Measurements from ENCODE around the gene ATXN10.

ATXN10 gene

DNA sequence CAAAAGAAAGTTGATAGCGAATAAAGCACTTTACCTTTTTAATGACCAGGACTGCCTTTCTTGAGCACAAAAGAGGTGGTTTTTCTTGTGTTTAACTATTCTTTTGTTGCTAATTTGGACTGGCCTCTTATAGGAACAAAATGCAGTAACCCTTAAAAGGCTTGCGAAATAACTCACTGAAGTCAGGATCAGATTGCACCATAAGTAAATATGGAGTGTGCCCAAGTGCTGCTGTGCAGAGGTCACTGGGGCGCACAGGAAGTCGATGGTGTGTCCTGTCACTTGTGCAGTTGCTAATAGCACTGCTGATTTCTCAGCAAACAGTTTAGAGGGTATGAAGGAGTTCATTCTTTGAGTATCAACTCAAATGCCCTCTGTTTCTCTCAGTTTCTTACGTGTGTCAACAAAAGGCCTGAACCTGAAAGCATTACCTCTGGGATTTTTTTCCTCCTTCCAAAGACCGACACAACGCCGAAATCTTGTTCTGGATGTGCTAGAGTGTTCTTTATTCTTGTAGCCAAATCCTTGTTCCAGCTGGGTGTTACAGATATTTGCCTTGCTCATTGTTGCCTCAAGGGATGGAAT lies 71.3 kb downstream of the ATXN10 start:
- Histone ChIP-seq H3K4me1 (ENCODE audit: insufficient read depth, low read length) (no peaks in the 10 kb centered on the region), H3K27ac (ENCODE audit: low read length) (no peak overlapping the region), H3K36me3 (ENCODE audit: insufficient read depth, low read length) (peaks cover 84% of the 10 kb centered on the region), H3K79me2 (ENCODE audit: insufficient read depth, low read length) (peaks cover 16% of the 10 kb centered on the region), H3K9ac (ENCODE audit: low read depth, low read length) (no peak overlapping the region), H3K27me3 (ENCODE audit: insufficient read depth, low read length, poor library complexity) (no peaks in the 10 kb centered on the region), H4K20me1 (ENCODE audit: insufficient read depth, low read length) (peaks cover 8% of the 10 kb centered on the region; the same call in 1 of the 2 replicates), H3K4me3 (ENCODE audit: low read depth in 1 of 2, low read length in 2 of 2) (no peak overlapping the region), H3K4me2 (ENCODE audit: insufficient read depth, low read length) (no peak overlapping the region), H2AFZ (ENCODE audit: low read depth, low read length) (no peak overlapping the region), H3K9me3 (ENCODE audit: insufficient read depth, low read length, severe bottlenecking) (no peaks in the 10 kb centered on the region)
- ATAC-seq (ENCODE audit: insufficient read depth, low read depth) (no peak), DNase-seq (no peak)
- TF ChIP-seq, protein P1, sequence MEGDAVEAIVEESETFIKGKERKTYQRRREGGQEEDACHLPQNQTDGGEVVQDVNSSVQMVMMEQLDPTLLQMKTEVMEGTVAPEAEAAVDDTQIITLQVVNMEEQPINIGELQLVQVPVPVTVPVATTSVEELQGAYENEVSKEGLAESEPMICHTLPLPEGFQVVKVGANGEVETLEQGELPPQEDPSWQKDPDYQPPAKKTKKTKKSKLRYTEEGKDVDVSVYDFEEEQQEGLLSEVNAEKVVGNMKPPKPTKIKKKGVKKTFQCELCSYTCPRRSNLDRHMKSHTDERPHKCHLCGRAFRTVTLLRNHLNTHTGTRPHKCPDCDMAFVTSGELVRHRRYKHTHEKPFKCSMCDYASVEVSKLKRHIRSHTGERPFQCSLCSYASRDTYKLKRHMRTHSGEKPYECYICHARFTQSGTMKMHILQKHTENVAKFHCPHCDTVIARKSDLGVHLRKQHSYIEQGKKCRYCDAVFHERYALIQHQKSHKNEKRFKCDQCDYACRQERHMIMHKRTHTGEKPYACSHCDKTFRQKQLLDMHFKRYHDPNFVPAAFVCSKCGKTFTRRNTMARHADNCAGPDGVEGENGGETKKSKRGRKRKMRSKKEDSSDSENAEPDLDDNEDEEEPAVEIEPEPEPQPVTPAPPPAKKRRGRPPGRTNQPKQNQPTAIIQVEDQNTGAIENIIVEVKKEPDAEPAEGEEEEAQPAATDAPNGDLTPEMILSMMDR (IDR thresholded peaks at IDR 0.05; ENCODE audit: borderline replicate concordance, extremely low read depth, low read length, poor library complexity, severe bottlenecking) = no peak
- no peak for TF ChIP-seq EZH2 (IDR thresholded peaks at IDR 0.05; ENCODE audit: borderline replicate concordance, low read depth, low read length, severe bottlenecking)

DNA sequence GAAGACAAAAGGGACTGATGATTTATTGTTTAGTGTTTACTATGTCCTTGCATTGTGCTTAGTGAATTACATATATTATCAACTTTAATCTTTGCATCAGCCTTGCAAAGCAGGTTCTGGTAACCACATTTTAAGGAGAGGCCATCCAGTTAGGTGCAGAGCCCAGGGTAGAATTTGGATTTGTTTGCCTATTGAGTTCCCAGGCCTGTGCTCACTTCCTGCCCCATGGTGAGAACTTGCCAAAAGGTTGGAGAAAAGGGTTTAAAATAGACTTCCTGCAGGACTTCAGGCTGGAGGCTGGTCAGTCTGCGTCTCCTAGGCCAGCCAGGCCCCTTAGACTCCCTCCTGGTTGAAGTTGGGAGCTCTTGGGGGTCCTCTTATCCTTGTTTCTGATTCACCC lies 72.1 kb downstream of the ATXN10 start:
- H4K20me1 ChIP-seq (ENCODE audit: insufficient read depth, low read length) = peaks cover 8% of the 10 kb centered on the region; the same call in 1 of the 2 replicates
- no peak for ATAC-seq (ENCODE audit: insufficient read depth, low read depth)
- TF ChIP-seq, protein P1 (IDR thresholded peaks at IDR 0.05; ENCODE audit: borderline replicate concordance, extremely low read depth, low read length, poor library complexity, severe bottlenecking) = no peak
- TF ChIP-seq EZH2 (IDR thresholded peaks at IDR 0.05; ENCODE audit: borderline replicate concordance, low read depth, low read length, severe bottlenecking) = no peak
- no peak overlapping the region for H3K9ac ChIP-seq (ENCODE audit: low read depth, low read length)
- no peak for DNase-seq
- H2AFZ ChIP-seq (ENCODE audit: low read depth, low read length) = no peak overlapping the region
- no peak overlapping the region for H3K4me2 ChIP-seq (ENCODE audit: insufficient read depth, low read length)
- no peaks in the 10 kb centered on the region for H3K9me3 ChIP-seq (ENCODE audit: insufficient read depth, low read length, severe bottlenecking)
- H3K36me3 ChIP-seq (ENCODE audit: insufficient read depth, low read length) = peaks cover 77% of the 10 kb centered on the region
- no peaks in the 10 kb centered on the region for H3K4me1 ChIP-seq (ENCODE audit: insufficient read depth, low read length)
- no peak overlapping the region for H3K27ac ChIP-seq (ENCODE audit: low read length)
- H3K4me3 ChIP-seq (ENCODE audit: low read depth in 1 of 2, low read length in 2 of 2) = no peak overlapping the region
- peaks cover 16% of the 10 kb centered on the region for H3K79me2 ChIP-seq (ENCODE audit: insufficient read depth, low read length)
- H3K27me3 ChIP-seq (ENCODE audit: insufficient read depth, low read length, poor library complexity) = no peaks in the 10 kb centered on the region

DNA sequence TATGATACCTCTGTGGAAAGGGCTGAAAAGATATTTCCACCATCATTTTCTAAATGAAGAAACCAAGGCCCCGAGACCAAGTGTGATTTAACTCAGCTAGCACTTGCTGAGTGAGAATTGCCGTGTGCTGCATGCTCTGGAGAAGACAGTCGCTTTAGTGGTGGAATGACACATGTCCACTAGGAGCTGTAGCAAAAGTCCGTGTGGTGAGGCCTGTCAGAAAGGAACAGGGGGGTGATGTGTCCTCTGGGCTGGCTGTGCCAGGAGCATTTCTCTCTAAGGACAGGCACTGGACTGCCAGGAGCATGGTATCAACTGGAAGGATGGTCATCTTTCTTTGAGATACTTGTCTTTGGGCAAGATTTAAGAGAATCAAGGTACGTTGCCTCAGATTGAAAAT lies 72.8 kb downstream of the ATXN10 start:
- no peak overlapping the region for H3K4me2 ChIP-seq (ENCODE audit: insufficient read depth, low read length)
- no peak overlapping the region for H3K9ac ChIP-seq (ENCODE audit: low read depth, low read length)
- H2AFZ ChIP-seq (ENCODE audit: low read depth, low read length) = no peak overlapping the region
- DNase-seq (no peak), ATAC-seq (ENCODE audit: insufficient read depth, low read depth) (no peak)
- peaks cover 16% of the 10 kb centered on the region for H3K79me2 ChIP-seq (ENCODE audit: insufficient read depth, low read length)
- H4K20me1 ChIP-seq (ENCODE audit: insufficient read depth, low read length) = peaks cover 8% of the 10 kb centered on the region; the same call in 1 of the 2 replicates
- H3K4me1 ChIP-seq (ENCODE audit: insufficient read depth, low read length) = no peaks in the 10 kb centered on the region
- no peaks in the 10 kb centered on the region for H3K27me3 ChIP-seq (ENCODE audit: insufficient read depth, low read length, poor library complexity)
- peaks cover 75% of the 10 kb centered on the region for H3K36me3 ChIP-seq (ENCODE audit: insufficient read depth, low read length)
- H3K9me3 ChIP-seq (ENCODE audit: insufficient read depth, low read length, severe bottlenecking) = no peaks in the 10 kb centered on the region
- H3K27ac ChIP-seq (ENCODE audit: low read length) = no peak overlapping the region
- TF ChIP-seq, protein P1 (IDR thresholded peaks at IDR 0.05; ENCODE audit: borderline replicate concordance, extremely low read depth, low read length, poor library complexity, severe bottlenecking) = no peak
- TF ChIP-seq EZH2 (IDR thresholded peaks at IDR 0.05; ENCODE audit: borderline replicate concordance, low read depth, low read length, severe bottlenecking) = no peak
- no peak overlapping the region for H3K4me3 ChIP-seq (ENCODE audit: low read depth in 1 of 2, low read length in 2 of 2)
